GM18520 (cell line): ENCODE results near the gene VAT1L.

Experiments
- ATAC-seq: cut with Tn5 transposase; IDR thresholded peaks from one replicate; pipeline ENCODE4 v1.9.1; 2021; ENCODE audit not compliant: unreplicated experiment

Gene VAT1L

GRCh38 chr16:77905374-77905920 is 117.1 kb downstream of the VAT1L start:
- no peak for ATAC-seq

- ATAC-seq = no peak
Observed at GRCh38 chr16:77910021-77910420, 121.7 kb downstream of the VAT1L start.

DNA sequence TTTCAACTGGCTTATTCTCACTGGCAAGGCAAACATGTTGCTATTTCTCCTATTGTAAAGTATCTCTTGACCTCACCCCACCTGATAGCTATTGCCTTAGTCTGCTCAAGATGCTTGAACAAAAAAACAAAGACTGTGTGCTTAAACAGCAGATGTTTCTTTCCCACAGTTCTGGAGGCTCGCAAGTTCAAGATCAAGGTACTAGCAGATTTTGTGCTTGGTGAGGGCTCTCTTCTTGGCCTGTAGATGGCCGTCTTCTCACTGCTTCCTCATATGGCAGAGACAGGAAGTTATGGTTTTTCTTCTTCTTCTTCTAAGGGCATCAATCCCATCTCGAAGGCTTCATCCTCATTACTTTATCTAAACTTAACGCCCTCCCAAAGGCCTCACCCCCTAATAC is 124.3 kb downstream of the VAT1L start:
- ATAC-seq = no peak

- ATAC-seq = no peak
Observed at GRCh38 chr16:77913738-77914253, 125.4 kb downstream of the VAT1L start.

DNA sequence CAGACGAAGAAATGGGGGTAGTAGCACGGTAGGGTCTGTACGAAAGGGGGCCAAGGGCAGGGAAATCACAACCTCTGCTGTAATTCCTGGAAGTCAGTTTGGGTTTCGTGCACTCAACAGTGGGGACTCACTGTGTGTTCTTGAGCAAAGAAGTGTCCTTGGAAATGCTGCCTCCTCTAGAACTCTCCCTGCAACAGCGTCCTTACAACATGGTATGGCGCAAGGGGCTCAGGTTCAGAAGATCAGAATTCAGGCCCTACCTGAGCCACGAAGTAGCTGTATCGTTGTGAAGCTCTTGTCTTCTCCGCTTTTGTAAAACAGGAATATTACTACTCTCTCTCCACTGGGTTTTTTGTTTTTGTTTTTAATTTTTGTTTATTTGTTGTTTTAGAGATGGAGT is 127.7 kb downstream of the VAT1L start:
- ATAC-seq = no peak

GRCh38 chr16:77917971-77918370 is 129.6 kb downstream of the VAT1L start:
- no peak for ATAC-seq

GRCh38 chr16:77918809-77919707 is 130.7 kb downstream of the VAT1L start:
- no peak for ATAC-seq

GRCh38 chr16:77919761-77920415 is 131.5 kb downstream of the VAT1L start:
- no peak for ATAC-seq

- no peak for ATAC-seq
Observed at GRCh38 chr16:77920984-77921383, 132.6 kb downstream of the VAT1L start.

- ATAC-seq = no peak
Observed at GRCh38 chr16:77922228-77922754, 133.9 kb downstream of the VAT1L start.

DNA sequence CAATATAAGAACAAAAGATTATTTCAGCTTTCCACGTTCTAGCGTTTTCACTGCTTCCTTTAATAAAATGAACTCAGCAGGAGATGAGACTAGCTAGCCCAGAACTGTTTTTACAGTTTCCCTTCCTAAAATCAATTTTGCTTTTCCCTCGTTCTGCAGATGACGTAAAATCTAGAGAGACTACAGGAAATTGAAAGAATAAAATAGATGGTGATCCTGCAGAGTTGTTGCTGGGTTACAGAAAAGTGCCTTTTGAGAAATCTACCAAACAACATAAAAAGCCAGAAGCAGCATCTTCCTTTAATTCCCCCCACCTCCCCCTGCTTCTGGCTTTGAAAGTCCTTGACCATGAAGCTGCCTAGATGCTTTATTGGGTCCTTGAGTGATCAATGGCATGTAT is 137.2 kb downstream of the VAT1L start:
- no peak for ATAC-seq

DNA sequence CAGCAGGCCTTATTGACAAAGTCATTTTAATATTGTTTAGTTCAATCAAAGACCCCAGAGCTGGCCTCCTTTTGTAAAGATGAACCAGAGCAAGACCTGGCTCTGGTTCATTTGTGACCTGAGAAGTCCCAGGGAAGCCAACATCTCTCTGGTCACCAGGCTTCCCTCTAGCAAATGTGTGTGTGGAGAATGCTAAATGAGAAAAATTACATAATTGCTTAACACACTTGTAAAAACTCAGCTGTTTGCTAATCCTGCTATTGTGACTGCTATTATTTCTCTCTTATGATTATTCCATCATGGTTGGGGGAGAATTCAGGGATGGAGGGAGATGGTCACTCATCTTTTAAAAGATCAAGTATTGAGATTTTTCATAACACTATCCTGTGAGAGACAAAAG is 139.7 kb downstream of the VAT1L start:
- ATAC-seq = no peak

- ATAC-seq = no peak
Observed at GRCh38 chr16:77929004-77929403, 140.6 kb downstream of the VAT1L start.

- no peak for ATAC-seq
Observed at GRCh38 chr16:77931058-77931457, 142.7 kb downstream of the VAT1L start.

- no peak for ATAC-seq
Observed at GRCh38 chr16:77937473-77938149, 149.2 kb downstream of the VAT1L start.

DNA sequence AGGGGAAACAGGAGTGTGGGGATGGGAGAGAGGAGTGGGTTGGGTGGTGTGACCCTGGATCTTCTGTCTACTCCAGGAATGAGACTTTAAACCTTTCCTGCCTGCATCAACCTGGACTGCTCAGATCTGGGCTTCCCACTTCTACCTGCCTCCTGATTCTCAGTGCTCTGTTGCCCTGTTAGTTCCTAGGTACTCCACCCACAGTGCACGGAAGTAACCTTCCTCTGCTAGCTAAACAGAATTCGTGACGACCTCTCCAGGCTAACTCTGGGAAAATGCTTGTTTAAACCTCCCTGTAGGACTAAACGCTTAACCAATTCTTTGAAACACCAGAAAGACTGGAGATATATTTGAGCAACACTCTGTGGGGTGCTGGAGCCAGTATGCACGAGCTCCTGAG is 150.5 kb downstream of the VAT1L start:
- no peak for ATAC-seq

DNA sequence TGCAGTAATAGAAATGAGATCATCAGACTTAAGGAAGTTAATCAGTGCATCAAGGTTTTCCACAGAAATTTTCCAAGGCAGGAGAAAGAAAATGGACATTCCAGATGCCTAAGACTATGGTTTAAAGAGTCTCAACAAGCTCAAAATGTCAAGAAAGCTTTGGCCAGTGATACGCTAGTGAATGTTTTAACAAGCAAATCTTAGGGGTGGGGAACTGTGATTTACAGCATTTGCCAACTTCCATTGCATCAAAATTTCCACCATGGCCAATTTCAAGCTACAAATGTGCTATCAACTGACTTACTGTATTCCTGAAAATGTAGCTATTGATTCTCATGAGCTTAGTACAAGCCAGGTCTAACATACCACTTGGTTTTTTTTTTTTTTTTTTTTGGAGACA is 151.6 kb downstream of the VAT1L start:
- no peak for ATAC-seq

GRCh38 chr16:77943801-77944200 is 155.4 kb downstream of the VAT1L start:
- ATAC-seq = no peak

DNA sequence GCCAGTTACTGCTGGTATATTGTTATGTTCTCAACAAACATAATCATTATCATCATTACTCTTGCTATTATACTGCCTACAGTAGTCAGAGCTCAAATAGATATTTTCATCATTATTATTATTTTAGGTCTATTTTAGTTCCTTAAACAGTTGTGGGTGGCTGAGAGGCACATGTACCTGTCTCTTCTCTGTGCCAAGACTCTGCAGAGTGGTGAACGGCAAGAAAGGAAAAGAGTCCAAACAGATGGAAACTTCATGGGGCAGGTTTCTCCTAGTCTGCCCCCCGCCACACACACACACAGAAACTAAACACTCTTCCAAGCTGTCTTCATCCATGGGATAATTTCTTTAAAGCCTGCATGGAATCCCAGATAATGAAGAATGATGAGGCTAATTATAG is 156.3 kb downstream of the VAT1L start:
- no peak for ATAC-seq

- ATAC-seq = no peak
Observed at GRCh38 chr16:77945126-77945525, 156.8 kb downstream of the VAT1L start.

- ATAC-seq = no peak
Observed at GRCh38 chr16:77946823-77947222, 158.5 kb downstream of the VAT1L start.
